Sigmoid colon (tissue), 4 donors: ENCODE data around the gene ZNF595.
"Not testable (repeated sequence)": the region's sequence is repeated elsewhere in the genome, so short reads cannot be mapped to it uniquely, and the experiment has no call there.

ENCODE experiments used
- CTCF ChIP-seq, 4 experiments: fragments of 450-650 bp in 3 of 4; fragments of 200-600 bp in 1 of 4; IDR thresholded peaks; one replicate each; pipeline ENCODE4 v1.5.1; 2016 to 2019; ENCODE audit warnings: antibody characterized with exemption in 4 of 4, mild to moderate bottlenecking in 3 of 4, moderate library complexity in 2 of 4
- EP300 ChIP-seq, 4 donors: sonication (generic); formaldehyde crosslinking; IDR thresholded peaks; one replicate each; pipeline ENCODE4 v1.6.1; 2017; ENCODE audit warnings: antibody characterized with exemption in 4 of 4
- POLR2A ChIP-seq, 2 donors: fragments of 450-650 bp; IDR thresholded peaks; one replicate each; pipeline ENCODE4 v1.6.1; 2016; ENCODE audit warnings: antibody characterized with exemption in 2 of 2, mild to moderate bottlenecking in 2 of 2, moderate library complexity in 2 of 2
- POLR2AphosphoS5 ChIP-seq, 4 donors: sonication (generic); formaldehyde crosslinking; IDR thresholded peaks; one replicate each; pipeline ENCODE4 v1.6.1; 2017; ENCODE audit warnings: antibody characterized with exemption in 4 of 4

- not testable (repeated sequence) for TF ChIP-seq CTCF, POLR2A, POLR2AphosphoS5, EP300 (IDR thresholded peaks at IDR 0.05)
Observed at GRCh38 chr4:11095-11815, 41.9 kb upstream of the ZNF595 start.
